ENCODE measurements around the gene GRIN3A. TPM values are rescaled to one million over a fixed set of nuclear protein-coding genes. Genes with fewer than 3 reads are reported as not detected.
"Not testable (repeated sequence)": the region's sequence is repeated elsewhere in the genome, so short reads cannot be mapped to it uniquely, and the experiment has no call there.

The GRIN3A gene
- total RNA-seq, 2 donors from 2014 or later = under 0.01 TPM; not detected in 1

DNA sequence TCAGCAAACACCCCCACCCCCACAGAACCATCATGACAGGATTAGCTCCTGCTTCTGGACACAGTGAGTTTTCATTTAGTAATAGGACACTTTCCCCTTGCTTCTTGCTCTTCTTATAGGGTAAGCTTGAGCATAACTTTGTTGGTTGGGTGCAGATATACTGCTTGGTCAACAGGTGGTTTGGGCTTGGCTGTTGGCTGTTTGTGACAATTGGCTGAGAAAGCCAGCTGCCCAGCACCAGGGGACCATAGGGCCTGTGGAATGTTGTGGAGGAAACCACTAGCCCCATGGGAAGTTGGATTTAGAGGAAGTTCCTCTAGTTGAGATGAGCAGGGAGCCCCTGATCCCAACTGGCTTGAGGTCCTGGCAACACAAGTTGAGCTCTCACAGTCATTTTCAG lies 174.2 kb downstream of the GRIN3A start:
- no peaks in the 10 kb centered on the region for H3K27me3 ChIP-seq
- no peak overlapping the region for H3K27ac ChIP-seq
- no peaks in the 10 kb centered on the region for H3K9me3 ChIP-seq
- TF ChIP-seq POLR2A (IDR thresholded peaks at IDR 0.05) = no peak
- TF ChIP-seq, protein P1, sequence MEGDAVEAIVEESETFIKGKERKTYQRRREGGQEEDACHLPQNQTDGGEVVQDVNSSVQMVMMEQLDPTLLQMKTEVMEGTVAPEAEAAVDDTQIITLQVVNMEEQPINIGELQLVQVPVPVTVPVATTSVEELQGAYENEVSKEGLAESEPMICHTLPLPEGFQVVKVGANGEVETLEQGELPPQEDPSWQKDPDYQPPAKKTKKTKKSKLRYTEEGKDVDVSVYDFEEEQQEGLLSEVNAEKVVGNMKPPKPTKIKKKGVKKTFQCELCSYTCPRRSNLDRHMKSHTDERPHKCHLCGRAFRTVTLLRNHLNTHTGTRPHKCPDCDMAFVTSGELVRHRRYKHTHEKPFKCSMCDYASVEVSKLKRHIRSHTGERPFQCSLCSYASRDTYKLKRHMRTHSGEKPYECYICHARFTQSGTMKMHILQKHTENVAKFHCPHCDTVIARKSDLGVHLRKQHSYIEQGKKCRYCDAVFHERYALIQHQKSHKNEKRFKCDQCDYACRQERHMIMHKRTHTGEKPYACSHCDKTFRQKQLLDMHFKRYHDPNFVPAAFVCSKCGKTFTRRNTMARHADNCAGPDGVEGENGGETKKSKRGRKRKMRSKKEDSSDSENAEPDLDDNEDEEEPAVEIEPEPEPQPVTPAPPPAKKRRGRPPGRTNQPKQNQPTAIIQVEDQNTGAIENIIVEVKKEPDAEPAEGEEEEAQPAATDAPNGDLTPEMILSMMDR (IDR thresholded peaks at IDR 0.05) = no peak
- H3K36me3 ChIP-seq (replicated peaks in 1 of 2; ENCODE audit: insufficient read depth in 1 of 2, low read depth in 2 of 2) = peaks cover 9 to 12% of the 10 kb centered on the region in 2 donors
- DNase-seq = no peak
- intact Hi-C loops (cut with DNase I) = no loop called here
- no peak overlapping the region for H3K4me3 ChIP-seq
- H3K4me1 ChIP-seq = no peaks in the 10 kb centered on the region
- no peak for ATAC-seq

DNA sequence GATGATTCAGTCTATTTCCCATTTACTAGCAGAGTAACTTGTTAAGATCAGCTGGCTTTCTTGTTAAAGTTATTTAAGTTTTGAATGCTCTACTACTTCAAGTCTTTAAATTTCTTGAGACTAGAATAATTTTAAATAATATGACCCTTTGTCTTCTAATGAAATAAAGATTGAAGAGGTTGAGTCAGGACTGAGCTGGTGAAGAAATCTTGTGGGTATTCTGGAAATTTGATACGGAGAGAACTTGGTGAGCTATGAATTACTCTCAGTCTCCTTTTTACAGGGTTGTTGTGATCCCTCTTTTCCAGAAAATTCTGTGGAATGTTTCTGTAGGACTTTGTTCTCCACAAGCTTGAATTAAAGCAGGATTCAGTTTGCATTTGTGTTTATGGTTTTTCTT lies 175.5 kb downstream of the GRIN3A start:
- H3K4me1 ChIP-seq = no peaks in the 10 kb centered on the region
- intact Hi-C loops (cut with DNase I) = no loop called here
- no peak for DNase-seq
- H3K27me3 ChIP-seq = no peaks in the 10 kb centered on the region
- TF ChIP-seq, protein P1 (IDR thresholded peaks at IDR 0.05) = no peak
- no peak for TF ChIP-seq POLR2A (IDR thresholded peaks at IDR 0.05)
- H3K4me3 ChIP-seq = no peak overlapping the region
- 93 to 100% methylated on average over 1 of the region's 1 CpG for WGBS, 2 donors
- no peaks in the 10 kb centered on the region for H3K9me3 ChIP-seq
- H3K27ac ChIP-seq = no peak overlapping the region
- no peak for ATAC-seq
- H3K36me3 ChIP-seq (replicated peaks in 1 of 2; ENCODE audit: insufficient read depth in 1 of 2, low read depth in 2 of 2) = peaks cover 9 to 16% of the 10 kb centered on the region in 2 donors

DNA sequence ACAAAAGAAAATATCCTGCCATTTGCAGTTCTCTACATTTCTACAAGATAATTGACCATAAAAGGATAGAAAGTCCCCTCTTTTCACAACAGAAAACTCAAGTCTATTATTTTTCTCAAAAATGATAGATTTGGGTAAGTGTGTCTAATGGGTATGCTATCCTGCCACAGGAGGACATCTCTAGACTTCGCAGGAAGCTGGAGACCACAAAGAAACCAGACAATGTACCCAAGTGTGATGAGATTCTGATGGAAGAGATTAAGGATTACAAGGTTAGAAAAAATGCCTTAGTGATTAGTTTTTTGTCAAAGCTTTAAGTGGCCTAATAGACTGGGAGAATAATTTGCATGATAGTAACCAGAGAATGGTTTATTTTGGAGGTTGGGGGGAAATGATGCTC lies 176.7 kb downstream of the GRIN3A start:
- WGBS, 2 donors = 91 to 100% methylated on average over 1 of the region's 1 CpG
- H3K27ac ChIP-seq = no peak overlapping the region
- no peak for DNase-seq
- intact Hi-C loops (cut with DNase I) = no loop called here
- no peaks in the 10 kb centered on the region for H3K9me3 ChIP-seq
- no peak overlapping the region for H3K4me3 ChIP-seq
- H3K36me3 ChIP-seq (replicated peaks in 1 of 2; ENCODE audit: insufficient read depth in 1 of 2, low read depth in 2 of 2) = peaks cover 9 to 19% of the 10 kb centered on the region in 2 donors
- no peaks in the 10 kb centered on the region for H3K27me3 ChIP-seq
- H3K4me1 ChIP-seq = no peaks in the 10 kb centered on the region
- TF ChIP-seq POLR2A (IDR thresholded peaks at IDR 0.05) = no peak
- TF ChIP-seq, protein P1 (IDR thresholded peaks at IDR 0.05) = no peak
- ATAC-seq = no peak

DNA sequence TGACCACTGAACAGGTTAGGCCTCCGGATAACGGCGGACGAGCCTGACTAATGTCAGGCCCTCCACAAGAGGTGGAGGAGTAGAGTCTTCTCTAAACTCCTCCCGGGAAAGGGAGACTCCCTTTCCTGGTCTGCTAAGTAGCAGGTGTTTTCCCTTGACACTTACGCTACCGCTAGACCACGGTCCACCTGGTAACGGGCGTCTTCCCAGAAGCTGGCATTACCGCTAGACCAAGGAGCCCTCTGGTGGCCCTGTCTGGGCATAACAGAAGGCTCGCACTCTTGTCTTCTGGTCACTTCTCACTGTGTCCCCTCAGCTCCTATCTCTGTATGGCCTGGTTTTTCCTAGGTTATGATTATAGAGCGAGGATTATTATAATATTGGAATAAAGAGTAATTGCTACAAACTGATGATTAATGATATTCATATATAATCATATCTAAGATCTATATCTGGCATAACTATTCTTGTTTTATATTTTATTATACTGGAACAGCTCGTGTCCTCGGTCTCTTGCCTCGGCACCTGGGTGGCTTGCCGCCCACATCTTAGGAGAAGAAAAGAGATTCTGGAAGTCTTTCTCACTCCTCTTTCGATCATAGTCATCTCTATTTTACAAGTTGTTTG lies 188.9 kb downstream of the GRIN3A start:
- intact Hi-C loops (cut with DNase I); H3K27me3 ChIP-seq; H3K27ac ChIP-seq; ATAC-seq; H3K9me3 ChIP-seq; H3K4me1 ChIP-seq; H3K4me3 ChIP-seq: not testable (repeated sequence)
- TF ChIP-seq, protein P1 (IDR thresholded peaks at IDR 0.05) = peak in 6 of 7 experiments; percentile 10 to 42 (median 32)
- 79 to 89% methylated on average over 17 to 18 of the region's 18 CpGs for WGBS, 2 donors
- H3K36me3 ChIP-seq (replicated peaks in 1 of 2; ENCODE audit: insufficient read depth in 1 of 2, low read depth in 2 of 2) = peaks cover 28 to 55% of the 10 kb centered on the region in 2 donors
- DNase-seq = peak in 2 of 4 donors; percentile 25 to 46

DNA sequence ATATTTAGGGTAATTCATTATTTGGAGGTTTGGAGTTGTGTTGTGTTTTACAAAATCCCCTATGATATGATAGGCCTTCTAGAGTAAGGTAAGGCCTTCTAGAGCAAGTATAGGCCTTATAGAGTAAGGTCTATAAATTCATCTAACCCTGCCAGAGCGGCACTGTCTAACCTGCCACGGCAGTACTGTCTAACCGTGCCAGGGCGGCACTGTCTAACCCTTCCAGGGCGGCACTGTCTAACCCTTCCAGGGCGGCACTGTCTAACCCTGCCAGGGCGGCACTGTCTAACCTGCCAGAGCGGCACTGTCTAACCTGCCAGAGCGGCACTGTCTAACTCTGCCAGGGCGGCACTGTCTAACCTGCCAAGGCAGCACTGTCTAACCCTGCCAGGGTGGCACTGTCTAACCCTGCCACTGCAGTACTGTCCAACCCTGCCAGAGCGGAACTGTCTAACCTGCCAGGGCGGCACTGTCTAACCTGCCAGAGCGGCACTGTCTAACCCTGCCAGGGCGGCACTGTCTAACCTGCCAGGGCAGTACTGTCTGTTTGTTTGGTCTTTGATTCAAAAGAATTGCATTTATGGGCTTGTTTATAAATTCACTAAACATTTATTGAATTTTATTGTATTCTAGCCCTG lies 195.2 kb downstream of the GRIN3A start:
- TF ChIP-seq, protein P1 (IDR thresholded peaks at IDR 0.05) = no peak
- no peak for TF ChIP-seq POLR2A (IDR thresholded peaks at IDR 0.05)
- intact Hi-C loops (cut with DNase I) = no loop called here
- no peak for ATAC-seq
- 93% methylated on average over 14 of the region's 14 CpGs for WGBS, 2 donors
- no peak overlapping the region for H3K4me3 ChIP-seq
- H3K9me3 ChIP-seq = no peaks in the 10 kb centered on the region
- no peak overlapping the region for H3K27ac ChIP-seq
- H3K27me3 ChIP-seq = no peaks in the 10 kb centered on the region
- no peaks in the 10 kb centered on the region for H3K4me1 ChIP-seq
- H3K36me3 ChIP-seq (replicated peaks in 1 of 2; ENCODE audit: insufficient read depth in 1 of 2, low read depth in 2 of 2) = peaks cover 11 to 26% of the 10 kb centered on the region in 2 donors
- DNase-seq = no peak

All from body of pancreas (tissue), 4 donors.